Neural cell (in vitro differentiated cells): ENCODE results near the gene NCOA7.

Source experiments
- EZH2 ChIP-seq: fragments of 200-600, 300-800 bp; shearing (Covaris generic), sonication (generic); IDR thresholded peaks from 2 replicates; pipeline ENCODE4 v1.6.1; 2014; ENCODE audit warnings: antibody characterized with exemption, low read length, borderline replicate concordance, mild to moderate bottlenecking; ENCODE audit not compliant: insufficient read depth, poor library complexity, severe bottlenecking
- TAF1 ChIP-seq: IDR thresholded peaks from 2 replicates; pipeline ENCODE4 v1.6.1; 2012; ENCODE audit warnings: low read depth
- TF ChIP-seq, protein P1 (sequence below): fragments of 450-650 bp; IDR thresholded peaks from 2 replicates; pipeline ENCODE4 v1.5.1; 2014; ENCODE audit warnings: antibody characterized with exemption, mild to moderate bottlenecking, moderate library complexity; ENCODE audit not compliant: poor library complexity, severe bottlenecking

DNA sequence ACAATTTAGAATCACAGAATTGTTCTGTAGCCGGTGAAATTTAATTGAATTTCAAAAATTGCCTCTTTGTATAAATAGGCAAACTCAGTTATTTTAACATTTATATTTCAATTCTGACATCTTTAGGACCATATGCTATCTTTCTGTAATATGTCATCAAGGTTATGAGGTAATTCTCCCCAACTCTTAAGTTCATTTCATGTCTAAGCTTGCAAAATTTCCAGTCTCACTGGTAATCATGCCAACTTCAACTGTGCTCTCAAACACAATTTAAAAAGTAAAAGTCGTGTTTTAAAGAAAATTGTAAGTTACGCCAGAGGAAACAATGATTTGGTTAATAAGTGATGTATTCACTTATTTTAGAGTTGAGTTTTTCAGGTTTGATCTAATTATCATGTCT, 1.4 kb downstream of the NCOA7 start:
- TF ChIP-seq EZH2 (no peak), TAF1 (no peak)
- TF ChIP-seq, protein P1, sequence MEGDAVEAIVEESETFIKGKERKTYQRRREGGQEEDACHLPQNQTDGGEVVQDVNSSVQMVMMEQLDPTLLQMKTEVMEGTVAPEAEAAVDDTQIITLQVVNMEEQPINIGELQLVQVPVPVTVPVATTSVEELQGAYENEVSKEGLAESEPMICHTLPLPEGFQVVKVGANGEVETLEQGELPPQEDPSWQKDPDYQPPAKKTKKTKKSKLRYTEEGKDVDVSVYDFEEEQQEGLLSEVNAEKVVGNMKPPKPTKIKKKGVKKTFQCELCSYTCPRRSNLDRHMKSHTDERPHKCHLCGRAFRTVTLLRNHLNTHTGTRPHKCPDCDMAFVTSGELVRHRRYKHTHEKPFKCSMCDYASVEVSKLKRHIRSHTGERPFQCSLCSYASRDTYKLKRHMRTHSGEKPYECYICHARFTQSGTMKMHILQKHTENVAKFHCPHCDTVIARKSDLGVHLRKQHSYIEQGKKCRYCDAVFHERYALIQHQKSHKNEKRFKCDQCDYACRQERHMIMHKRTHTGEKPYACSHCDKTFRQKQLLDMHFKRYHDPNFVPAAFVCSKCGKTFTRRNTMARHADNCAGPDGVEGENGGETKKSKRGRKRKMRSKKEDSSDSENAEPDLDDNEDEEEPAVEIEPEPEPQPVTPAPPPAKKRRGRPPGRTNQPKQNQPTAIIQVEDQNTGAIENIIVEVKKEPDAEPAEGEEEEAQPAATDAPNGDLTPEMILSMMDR: no peak
